ENCODE results near the gene NCAM2.

Gene NCAM2

DNA sequence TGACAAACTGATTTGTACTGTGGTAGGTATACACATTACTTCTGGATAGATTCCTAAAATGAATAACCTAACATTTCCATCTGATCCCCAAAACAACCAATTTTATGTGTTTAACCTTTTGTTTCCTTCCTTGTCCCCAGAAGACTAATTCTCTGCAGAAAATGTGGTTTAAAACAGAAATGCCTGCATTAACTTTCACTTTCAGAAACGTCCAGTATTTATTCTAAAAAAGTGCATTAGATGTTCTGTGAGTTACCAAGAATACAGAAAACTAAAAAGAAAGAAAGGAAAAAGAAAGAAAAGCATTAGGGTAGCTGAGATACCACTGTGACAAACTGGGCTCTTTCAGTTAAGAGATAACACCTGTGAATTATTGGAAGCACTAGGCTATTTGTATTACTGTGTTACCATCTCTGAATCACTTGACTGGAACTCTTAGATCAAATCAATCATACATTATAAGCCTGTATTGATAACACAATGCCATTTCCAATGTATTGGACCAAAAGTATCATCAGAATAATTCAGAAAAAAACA is 177.7 kb downstream of the NCAM2 start:
- H3K4me3 ChIP-seq (ENCODE audit: low read depth, low read length) = no peak overlapping the region
- DNase-seq (ENCODE audit: low read depth) = no peak
- TF ChIP-seq, protein P1, sequence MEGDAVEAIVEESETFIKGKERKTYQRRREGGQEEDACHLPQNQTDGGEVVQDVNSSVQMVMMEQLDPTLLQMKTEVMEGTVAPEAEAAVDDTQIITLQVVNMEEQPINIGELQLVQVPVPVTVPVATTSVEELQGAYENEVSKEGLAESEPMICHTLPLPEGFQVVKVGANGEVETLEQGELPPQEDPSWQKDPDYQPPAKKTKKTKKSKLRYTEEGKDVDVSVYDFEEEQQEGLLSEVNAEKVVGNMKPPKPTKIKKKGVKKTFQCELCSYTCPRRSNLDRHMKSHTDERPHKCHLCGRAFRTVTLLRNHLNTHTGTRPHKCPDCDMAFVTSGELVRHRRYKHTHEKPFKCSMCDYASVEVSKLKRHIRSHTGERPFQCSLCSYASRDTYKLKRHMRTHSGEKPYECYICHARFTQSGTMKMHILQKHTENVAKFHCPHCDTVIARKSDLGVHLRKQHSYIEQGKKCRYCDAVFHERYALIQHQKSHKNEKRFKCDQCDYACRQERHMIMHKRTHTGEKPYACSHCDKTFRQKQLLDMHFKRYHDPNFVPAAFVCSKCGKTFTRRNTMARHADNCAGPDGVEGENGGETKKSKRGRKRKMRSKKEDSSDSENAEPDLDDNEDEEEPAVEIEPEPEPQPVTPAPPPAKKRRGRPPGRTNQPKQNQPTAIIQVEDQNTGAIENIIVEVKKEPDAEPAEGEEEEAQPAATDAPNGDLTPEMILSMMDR (IDR thresholded peaks at IDR 0.05; ENCODE audit: low read depth, low read length, missing control alignments) = no peak

DNA sequence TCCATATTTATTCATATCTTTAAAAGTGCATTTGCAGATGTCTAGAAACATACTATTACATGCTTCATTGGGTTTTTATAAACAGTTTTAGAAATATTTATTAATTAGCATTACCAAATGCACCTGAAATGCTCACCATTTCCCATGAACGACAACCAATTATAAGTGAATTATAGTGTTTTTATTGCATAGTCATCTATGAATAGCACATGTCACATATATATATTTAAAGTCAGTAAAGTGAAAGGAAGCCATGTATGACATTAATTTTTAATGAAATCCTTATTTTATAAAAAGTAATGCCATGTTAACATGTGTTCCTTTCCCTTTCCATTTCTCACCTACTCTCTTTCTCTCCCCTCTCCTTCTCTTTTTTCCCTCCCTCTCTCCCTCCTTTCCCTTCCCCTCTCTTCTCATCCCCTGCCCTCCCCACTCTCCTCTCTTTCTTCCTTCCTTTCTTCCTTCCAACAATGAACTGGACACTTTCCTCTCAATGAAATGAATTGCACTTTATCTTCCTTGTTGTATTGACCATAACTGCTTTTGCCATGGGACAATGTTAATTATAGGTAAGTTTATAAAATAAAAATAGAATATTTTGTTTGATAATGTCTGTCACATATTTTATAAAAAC is 179.3 kb downstream of the NCAM2 start:
- TF ChIP-seq, protein P1 (IDR thresholded peaks at IDR 0.05; ENCODE audit: low read depth, low read length, missing control alignments) = no peak
- H3K4me3 ChIP-seq (ENCODE audit: low read depth, low read length) = no peak overlapping the region
- DNase-seq (ENCODE audit: low read depth) = no peak

DNA sequence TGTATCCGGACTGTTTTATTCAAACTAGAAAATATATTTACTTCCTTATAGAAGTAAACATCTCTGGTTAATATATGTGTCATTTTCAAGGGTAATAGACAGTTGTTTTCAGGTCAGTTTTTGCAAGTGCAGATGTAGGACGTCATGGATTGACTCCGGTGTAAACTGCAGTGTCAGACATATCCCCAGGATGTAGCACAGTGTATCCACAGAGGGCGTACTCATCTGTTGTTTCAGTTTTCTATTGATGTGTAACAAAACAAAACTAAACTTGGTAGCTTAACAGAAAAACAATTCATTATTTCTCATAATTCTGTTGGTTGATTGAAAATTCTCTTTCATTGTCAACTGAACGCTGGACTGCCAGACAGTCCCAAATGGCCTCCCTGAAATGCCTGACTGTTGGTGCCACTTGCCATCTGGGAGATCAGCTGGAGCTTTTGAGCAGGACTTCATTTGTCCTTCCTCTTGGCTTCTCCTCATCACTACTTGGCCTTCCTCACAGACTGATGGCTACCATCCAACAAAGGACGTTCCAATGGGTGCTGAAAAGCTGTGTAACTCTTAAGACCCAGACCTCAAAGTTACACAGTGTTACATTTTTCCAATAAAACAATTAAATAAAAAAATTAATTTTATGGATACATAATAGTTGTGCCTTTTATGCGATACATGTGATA is 181.6 kb downstream of the NCAM2 start:
- H3K4me3 ChIP-seq (ENCODE audit: low read depth, low read length) = no peak overlapping the region
- no peak for DNase-seq (ENCODE audit: low read depth)
- TF ChIP-seq, protein P1 (IDR thresholded peaks at IDR 0.05; ENCODE audit: low read depth, low read length, missing control alignments) = no peak

GRCh38 chr21:21182401-21183010 is 184.3 kb downstream of the NCAM2 start:
- no peak for DNase-seq (ENCODE audit: low read depth)
- TF ChIP-seq, protein P1 (IDR thresholded peaks at IDR 0.05; ENCODE audit: low read depth, low read length, missing control alignments) = no peak
- H3K4me3 ChIP-seq (ENCODE audit: low read depth, low read length) = no peak overlapping the region

GRCh38 chr21:21183092-21183491 is 184.9 kb downstream of the NCAM2 start:
- TF ChIP-seq, protein P1 (IDR thresholded peaks at IDR 0.05; ENCODE audit: low read depth, low read length, missing control alignments) = no peak
- no peak for DNase-seq (ENCODE audit: low read depth)
- no peak overlapping the region for H3K4me3 ChIP-seq (ENCODE audit: low read depth, low read length)

DNA sequence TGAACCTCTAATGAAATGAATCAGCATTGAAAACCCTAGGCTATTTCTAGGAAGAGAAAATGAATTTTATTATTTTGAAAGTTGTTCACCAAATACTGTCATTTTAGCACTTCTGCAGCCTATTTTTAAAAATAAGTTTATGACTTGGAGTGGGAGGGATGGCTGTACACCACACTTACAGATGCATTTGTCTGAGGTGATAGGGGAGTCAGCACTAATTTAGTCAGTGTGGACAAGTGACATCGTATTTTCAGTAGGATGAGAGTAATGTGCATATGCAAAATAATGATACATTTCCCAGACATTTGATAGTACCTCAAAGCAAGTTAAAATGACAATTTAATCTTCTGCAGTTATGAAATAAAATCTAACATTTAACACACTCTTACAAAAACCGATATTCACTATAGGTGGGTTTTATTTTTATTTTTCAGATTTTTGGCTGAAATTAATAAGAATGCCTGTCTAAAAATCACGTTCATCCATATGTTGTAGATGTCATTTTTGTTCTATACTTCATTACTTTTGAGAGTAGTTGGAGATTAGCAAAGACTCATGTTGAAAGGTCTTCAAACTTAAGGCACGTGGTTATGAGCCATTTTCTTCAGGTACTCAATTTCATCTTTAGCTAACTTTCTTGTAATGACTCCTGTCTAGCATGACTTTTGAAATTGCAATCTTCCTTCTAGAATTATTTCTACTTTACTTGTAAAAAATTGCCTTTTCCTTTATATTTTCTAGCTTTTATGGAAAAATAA is 186.7 kb downstream of the NCAM2 start:
- TF ChIP-seq, protein P1 (IDR thresholded peaks at IDR 0.05; ENCODE audit: low read depth, low read length, missing control alignments) = no peak
- H3K4me3 ChIP-seq (ENCODE audit: low read depth, low read length) = no peak overlapping the region
- no peak for DNase-seq (ENCODE audit: low read depth)
